SIG-M5 treated with dmso at 0.1 percent for 504 hours (cell line): ENCODE measurements around the gene PRKAG3.

Experiments
- DNase-seq: peaks from one replicate; lab custom pipeline; 2025; ENCODE audit not compliant: unreplicated experiment; lab: John Stamatoyannopoulos, UW

PRKAG3 gene

GRCh38 chr2:218815649-218816048 is 16.0 kb downstream of the PRKAG3 start:
- DNase-seq: no peak

- no peak for DNase-seq
Observed at GRCh38 chr2:218815244-218815637, 16.4 kb downstream of the PRKAG3 start.

- no peak for DNase-seq
Observed at GRCh38 chr2:218814540-218815243, 16.9 kb downstream of the PRKAG3 start.

- DNase-seq: no peak
Observed at GRCh38 chr2:218813771-218814460, 17.7 kb downstream of the PRKAG3 start.

GRCh38 chr2:218812861-218813260 is 18.7 kb downstream of the PRKAG3 start:
- no peak for DNase-seq

GRCh38 chr2:218812096-218812815 is 19.3 kb downstream of the PRKAG3 start:
- DNase-seq: no peak

GRCh38 chr2:218811382-218811781 is 20.2 kb downstream of the PRKAG3 start:
- no peak for DNase-seq

- DNase-seq: no peak
Observed at GRCh38 chr2:218810256-218810655, 21.3 kb downstream of the PRKAG3 start.

GRCh38 chr2:218809515-218809914 is 22.1 kb downstream of the PRKAG3 start:
- DNase-seq: no peak

GRCh38 chr2:218807626-218808025 is 24.0 kb downstream of the PRKAG3 start:
- DNase-seq: no peak

GRCh38 chr2:218806346-218806978 is 25.1 kb downstream of the PRKAG3 start:
- DNase-seq: peak; percentile 95

- DNase-seq: peak; percentile 23
Observed at GRCh38 chr2:218805627-218806026, 26.0 kb downstream of the PRKAG3 start.

GRCh38 chr2:218804817-218805216 is 26.8 kb downstream of the PRKAG3 start:
- DNase-seq: no peak

- DNase-seq: no peak
Observed at GRCh38 chr2:218802386-218802994, 29.1 kb downstream of the PRKAG3 start.

GRCh38 chr2:218799990-218800389 is 31.6 kb downstream of the PRKAG3 start:
- DNase-seq: no peak

- DNase-seq: no peak
Observed at GRCh38 chr2:218798767-218799504, 32.7 kb downstream of the PRKAG3 start.

GRCh38 chr2:218796691-218797090 is 34.9 kb downstream of the PRKAG3 start:
- DNase-seq: no peak

GRCh38 chr2:218792433-218792832 is 39.2 kb downstream of the PRKAG3 start:
- DNase-seq: no peak

- no peak for DNase-seq
Observed at GRCh38 chr2:218788529-218789255, 42.9 kb downstream of the PRKAG3 start.

- DNase-seq: no peak
Observed at GRCh38 chr2:218786133-218786532, 45.5 kb downstream of the PRKAG3 start.
